PC-3 (cell line): ENCODE data around the gene ZC2HC1C. TPM values are rescaled to one million over a fixed set of nuclear protein-coding genes. Genes with fewer than 3 reads are reported as not detected.
A peak's percentile ranks its signal among the peaks of the same experiment; 100 is the strongest.

ENCODE experiments used
- ATAC-seq: fragments of 200-7000 bp; cut with Tn5 transposase; 2 replicates; pipeline ENCODE4 v1.9.1; 2020; ENCODE audit warnings: mild to moderate bottlenecking, moderate library complexity
- BruUV-seq: library from RNA; stranded (reverse); fragments of 400-500 nt; replicated peaks from 2 replicates; lab custom pipeline; 2021; lab: Mats Ljungman, UMichigan
- CTCF ChIA-PET: fragments of 300-600 bp; sonication (Branson Sonifier 250); formaldehyde crosslinking; loops from one replicate; lab custom pipeline; 2022; ENCODE audit warnings: antibody characterized with exemption; lab: Charles Lee
- POLR2A ChIA-PET: fragments of 300-600 bp; sonication (Branson Sonifier 250); formaldehyde crosslinking; loops from one replicate; lab custom pipeline; 2022; ENCODE audit warnings: antibody characterized with exemption; ENCODE audit not compliant: unreplicated experiment; lab: Charles Lee
- DNase-seq: peaks from one replicate; pipeline ENCODE4 v3.0.0-alpha.2; 2015
- H2AFZ ChIP-seq: fragments of 300-600 bp; sonication (generic); 2 replicates; pipeline ENCODE4 v1.6.0; 2016; ENCODE audit warnings: antibody characterized with exemption, low read length
- H3F3A ChIP-seq: fragments of 300-600 bp; sonication (generic); one replicate; pipeline ENCODE4 v1.6.0; 2017; ENCODE audit warnings: antibody characterized with exemption, low read length, control low read depth, mild to moderate bottlenecking; ENCODE audit not compliant: unreplicated experiment
- H3K27ac ChIP-seq: fragments of 300-600 bp; sonication (generic); 2 replicates; pipeline ENCODE4 v1.5.1; 2016; ENCODE audit warnings: mild to moderate bottlenecking, low read length
- H3K27me3 ChIP-seq: fragments of 300-600 bp; sonication (generic); 2 replicates; pipeline ENCODE4 v1.6.1; 2016; ENCODE audit warnings: low read length, mixed read lengths
- H3K36me3 ChIP-seq: fragments of 300-600 bp; sonication (generic); 2 replicates; pipeline ENCODE4 v1.6.1; 2016; ENCODE audit warnings: low read depth, mixed run types, low read length, mixed read lengths
- H3K4me1 ChIP-seq: fragments of 300-600 bp; sonication (generic); 2 replicates; pipeline ENCODE4 v1.5.1; 2016; ENCODE audit warnings: low read length; ENCODE audit not compliant: insufficient read depth
- H3K4me2 ChIP-seq: fragments of 300-600 bp; sonication (generic); 2 replicates; pipeline ENCODE4 v1.6.0; 2016; ENCODE audit warnings: low read length
- H3K4me3 ChIP-seq: fragments of 300-600 bp; sonication (generic); 2 replicates; pipeline ENCODE4 v1.5.1; 2016; ENCODE audit warnings: mild to moderate bottlenecking, low read length, mixed read lengths
- H3K79me2 ChIP-seq: fragments of 300-600 bp; sonication (generic); 2 replicates; pipeline ENCODE4 v1.6.1; 2017; ENCODE audit warnings: low read length, mixed read lengths
- H3K9ac ChIP-seq: fragments of 300-600 bp; sonication (generic); 2 replicates; pipeline ENCODE4 v1.6.0; 2016; ENCODE audit warnings: mild to moderate bottlenecking, low read length
- H3K9me2 ChIP-seq: fragments of 300-600 bp; sonication (generic); replicated peaks from 2 replicates; pipeline ENCODE4 v1.6.1; 2016; ENCODE audit warnings: mixed run types, low read length, mixed read lengths
- H3K9me3 ChIP-seq: fragments of 300-600 bp; sonication (generic); 2 replicates; pipeline ENCODE4 v1.6.1; 2016; ENCODE audit warnings: low read length, mixed read lengths
- H4K20me1 ChIP-seq: fragments of 300-600 bp; sonication (generic); 2 replicates; pipeline ENCODE4 v1.6.1; 2016; ENCODE audit warnings: low read length, mixed read lengths
- CTCF ChIP-seq: fragments of 300-600 bp; sonication (generic); conservative IDR thresholded peaks from 2 replicates; pipeline ENCODE4 v1.5.1; 2017; ENCODE audit warnings: antibody characterized with exemption, low read depth, mild to moderate bottlenecking, low read length
- EZH2 ChIP-seq: fragments of 300-600 bp; sonication (generic); IDR thresholded peaks from one replicate; pipeline ENCODE4 v1.6.1; 2017; ENCODE audit warnings: antibody characterized with exemption, mild to moderate bottlenecking, low read length; ENCODE audit not compliant: unreplicated experiment
- EZH2phosphoT487 ChIP-seq: fragments of 300-600 bp; sonication (generic); IDR thresholded peaks from 2 replicates; pipeline ENCODE4 v1.6.1; 2018; ENCODE audit warnings: mild to moderate bottlenecking, antibody characterized with exemption, low read length, borderline replicate concordance
- intact Hi-C: fragments of 100-400 bp; cut with micrococcal nuclease; formaldehyde crosslinking; loops from 2 replicates; pipeline ENCODE4 v1.9.0; 2023
- total RNA-seq: library from RNA; depleted of rRNA; stranded (reverse); fragments of >200 nt; gene quantifications from 2 replicates; pipeline ENCODE4 v1.2.3, GENCODE V29; 2014

Gene ZC2HC1C
- total RNA-seq, 1 experiment from 2014 or later, result 3.4 TPM

- H3K4me1 ChIP-seq, result peaks cover 49% of the 10 kb centered on the region
- intact Hi-C loops, result loop anchor here (2.0 kb wide), 1 partner anchor 171 kb away; no protein-coding TSS in a partner anchor
- POLR2A ChIA-PET, result no interaction called here
- no TSS peak for BruUV-seq
- ATAC-seq, result peak; percentile 75
- H3K4me2 ChIP-seq, result peak overlapping the region; percentile 61
- no peak overlapping the region for H3K4me3 ChIP-seq
- DNase-seq, result peak; percentile 82
- CTCF ChIA-PET, result interaction anchor here (0.6 kb wide), 1 partner anchor 174 kb away, joined by 3 read pairs; no protein-coding TSS in a partner anchor
- H3F3A ChIP-seq, result no peaks in the 10 kb centered on the region
- no peak for TF ChIP-seq CTCF
- TF ChIP-seq EZH2phosphoT487, result no peak
- TF ChIP-seq EZH2, result no peak
- no peaks in the 10 kb centered on the region for H3K36me3 ChIP-seq
- H3K27me3 ChIP-seq, result no peaks in the 10 kb centered on the region
- H3K9me3 ChIP-seq, result no peaks in the 10 kb centered on the region
- H3K27ac ChIP-seq, result peak overlapping the region; percentile 39
- no peaks in the 10 kb centered on the region for H3K9me2 ChIP-seq
- H4K20me1 ChIP-seq, result no peaks in the 10 kb centered on the region
- H3K79me2 ChIP-seq, result peaks cover 22% of the 10 kb centered on the region
- no peak overlapping the region for H3K9ac ChIP-seq
- H2AFZ ChIP-seq, result no peak overlapping the region
Observed at GRCh38 chr14:75123991-75124390, 54.5 kb downstream of the ZC2HC1C start.

- Histone ChIP-seq H3K4me2 (peak overlapping the region; percentile 89), H3K79me2 (peaks cover 22% of the 10 kb centered on the region), H3K36me3 (no peaks in the 10 kb centered on the region; the same call in 1 of the 2 replicates), H3K4me1 (peaks cover 42% of the 10 kb centered on the region), H3F3A (no peaks in the 10 kb centered on the region), H3K9ac (no peak overlapping the region), H3K4me3 (peak overlapping the region; percentile 82), H3K9me3 (no peaks in the 10 kb centered on the region), H3K27me3 (no peaks in the 10 kb centered on the region), H2AFZ (no peak overlapping the region), H4K20me1 (no peaks in the 10 kb centered on the region), H3K9me2 (no peaks in the 10 kb centered on the region), H3K27ac (no peak overlapping the region)
- no TSS peak for BruUV-seq
- TF ChIP-seq EZH2phosphoT487 (no peak), CTCF (no peak), EZH2 (no peak)
- ATAC-seq (0 out of 2 replicates have a peak, but pooled peaks have one; percentile 4), DNase-seq (peak; percentile 58)
- intact Hi-C loops, result loop anchor here (2.0 kb wide), 1 partner anchor 169 kb away; no protein-coding TSS in a partner anchor
- ChIA-PET POLR2A (no interaction called here), CTCF (interaction anchor here (0.6 kb wide), 1 partner anchor 38 kb away, joined by 6 read pairs; no protein-coding TSS in a partner anchor)
Observed at GRCh38 chr14:75125617-75126016, 56.2 kb downstream of the ZC2HC1C start.

GRCh38 chr14:75126121-75126544 is 56.7 kb downstream of the ZC2HC1C start:
- no peaks in the 10 kb centered on the region for H3K9me2 ChIP-seq
- no peak for TF ChIP-seq EZH2
- TF ChIP-seq EZH2phosphoT487, result no peak
- TF ChIP-seq CTCF, result no peak
- intact Hi-C loops, result no loop called here
- no TSS peak for BruUV-seq
- ChIA-PET CTCF (interaction anchor here (0.6 to 1.0 kb wide), 3 partner anchors 37 to 361 kb away, joined by 4 to 8 read pairs (median 6); no protein-coding TSS in a partner anchor), POLR2A (interaction anchor here (0.6 kb wide), 1 partner anchor 179 kb away, joined by 4 read pairs; no protein-coding TSS in a partner anchor)
- H3K79me2 ChIP-seq, result peaks cover 22% of the 10 kb centered on the region
- no peak for ATAC-seq
- no peaks in the 10 kb centered on the region for H3F3A ChIP-seq
- H3K4me1 ChIP-seq, result peaks cover 37% of the 10 kb centered on the region
- H3K4me2 ChIP-seq, result peak overlapping the region; percentile 89
- peak overlapping the region; percentile 82 for H3K4me3 ChIP-seq
- H3K27me3 ChIP-seq, result no peaks in the 10 kb centered on the region
- no peaks in the 10 kb centered on the region for H4K20me1 ChIP-seq
- peak overlapping the region; percentile 99 for H2AFZ ChIP-seq
- DNase-seq, result no peak
- H3K9ac ChIP-seq, result peak overlapping the region; percentile 93
- no peaks in the 10 kb centered on the region; the same call in 1 of the 2 replicates for H3K36me3 ChIP-seq
- peak overlapping the region; percentile 51 for H3K27ac ChIP-seq
- no peaks in the 10 kb centered on the region for H3K9me3 ChIP-seq
